SJCRH30 (cell line): ENCODE results near the gene PGM1. TPM values are rescaled to one million over a fixed set of nuclear protein-coding genes. Genes with fewer than 3 reads are reported as not detected.
"Not testable (repeated sequence)": the region's sequence is repeated elsewhere in the genome, so short reads cannot be mapped to it uniquely, and the experiment has no call there.

Experiments used
- DNase-seq, 2 experiments: peaks; one replicate each; pipeline ENCODE4 v3.0.0-alpha.2; 2015 to 2020
- H3K27ac ChIP-seq: fragments of 250-450 bp; sonication (Bioruptor Pico); 2 replicates; pipeline ENCODE4 v1.5.1; 2020; ENCODE audit warnings: mild to moderate bottlenecking, moderate library complexity
- H3K27me3 ChIP-seq: fragments of 250-450 bp; sonication (Bioruptor Pico); 2 replicates; pipeline ENCODE4 v1.5.1; 2020; ENCODE audit warnings: mild to moderate bottlenecking, moderate library complexity
- H3K36me3 ChIP-seq: fragments of 250-450 bp; sonication (Bioruptor Pico); 2 replicates; pipeline ENCODE4 v1.5.1; 2020; ENCODE audit warnings: mild to moderate bottlenecking, moderate library complexity
- H3K4me1 ChIP-seq: fragments of 250-450 bp; sonication (Bioruptor Pico); 2 replicates; pipeline ENCODE4 v1.5.1; 2020; ENCODE audit warnings: mild to moderate bottlenecking, moderate library complexity
- H3K4me3 ChIP-seq: fragments of 250-450 bp; sonication (Bioruptor Pico); 2 replicates; pipeline ENCODE4 v1.5.1; 2020; ENCODE audit warnings: mild to moderate bottlenecking, moderate library complexity
- H3K9me3 ChIP-seq: fragments of 250-450 bp; sonication (Bioruptor Pico); replicated peaks from 2 replicates; pipeline ENCODE4 v1.5.1; 2020; ENCODE audit warnings: mild to moderate bottlenecking, moderate library complexity
- total RNA-seq: library from RNA; depleted of rRNA; stranded (reverse); fragments of >200 nt; shearing (Covaris generic); gene quantifications from 2 replicates; pipeline ENCODE4 v1.2.3, GENCODE V29; 2014; rRNA removed

Gene PGM1
- 91.1 and 97.1 TPM in 2 replicates for total RNA-seq

- H3K4me1 ChIP-seq, result no peaks in the 10 kb centered on the region
- no peaks in the 10 kb centered on the region for H3K36me3 ChIP-seq
- peak within 1 kb of the TSS; percentile 63 for H3K27ac ChIP-seq
- no peaks in the 10 kb centered on the region for H3K9me3 ChIP-seq
- no peaks in the 10 kb centered on the region for H3K27me3 ChIP-seq
- peak within 1 kb of the TSS; percentile 86 for H3K4me3 ChIP-seq
- peak; percentile 87 to 88 for DNase-seq
These were observed at the start of gene PGM1 for GRCh38 chr1:63593303-63593885. Gene PGM1, plus strand, starts transcription at chr1:63593411. Its CDS starts 78 bp downstream, at chr1:63593489.

- no peak for DNase-seq
- H3K4me3 ChIP-seq, result no peak overlapping the region
- no peaks in the 10 kb centered on the region for H3K9me3 ChIP-seq
- H3K27me3 ChIP-seq, result no peaks in the 10 kb centered on the region
- no peak overlapping the region for H3K27ac ChIP-seq
- H3K36me3 ChIP-seq, result peaks cover 8% of the 10 kb centered on the region; the same call in 1 of the 2 replicates
- no peaks in the 10 kb centered on the region for H3K4me1 ChIP-seq
These were observed 47.4 kb upstream of the PGM1 start for GRCh38 chr1:63545780-63546179.

- H3K4me3 ChIP-seq, result no peak overlapping the region
- H3K27me3 ChIP-seq, result no peaks in the 10 kb centered on the region
- no peaks in the 10 kb centered on the region for H3K4me1 ChIP-seq
- no peak for DNase-seq
- no peak overlapping the region for H3K27ac ChIP-seq
- H3K36me3 ChIP-seq, result peaks cover 8% of the 10 kb centered on the region
- H3K9me3 ChIP-seq, result no peaks in the 10 kb centered on the region
These were observed 45.5 kb upstream of the PGM1 start for GRCh38 chr1:63547621-63548294.

- H3K4me1 ChIP-seq, result no peaks in the 10 kb centered on the region
- no peaks in the 10 kb centered on the region for H3K9me3 ChIP-seq
- DNase-seq, result no peak
- no peaks in the 10 kb centered on the region for H3K27me3 ChIP-seq
- H3K36me3 ChIP-seq, result peaks cover 8% of the 10 kb centered on the region
- H3K4me3 ChIP-seq, result no peak overlapping the region
- H3K27ac ChIP-seq, result no peak overlapping the region
These were observed 44.9 kb upstream of the PGM1 start for GRCh38 chr1:63548303-63548702.

- DNase-seq, result no peak
- H3K4me1 ChIP-seq, result no peaks in the 10 kb centered on the region
- peaks cover 8% of the 10 kb centered on the region for H3K36me3 ChIP-seq
- no peak overlapping the region for H3K27ac ChIP-seq
- H3K4me3 ChIP-seq, result no peak overlapping the region
- H3K9me3 ChIP-seq, result no peaks in the 10 kb centered on the region
- no peaks in the 10 kb centered on the region for H3K27me3 ChIP-seq
These were observed 44.3 kb upstream of the PGM1 start for GRCh38 chr1:63548877-63549276.

GRCh38 chr1:63555480-63555879 lies 37.7 kb upstream of the PGM1 start:
- Histone ChIP-seq H3K36me3 (no peaks in the 10 kb centered on the region; the same call in 1 of the 2 replicates), H3K9me3 (no peaks in the 10 kb centered on the region), H3K27me3 (no peaks in the 10 kb centered on the region), H3K4me1 (no peaks in the 10 kb centered on the region), H3K27ac (no peak overlapping the region), H3K4me3 (no peak overlapping the region)
- no peak for DNase-seq

- Histone ChIP-seq H3K4me1 (no peaks in the 10 kb centered on the region), H3K9me3 (no peaks in the 10 kb centered on the region), H3K4me3 (no peak overlapping the region), H3K36me3 (no peaks in the 10 kb centered on the region; the same call in 1 of the 2 replicates), H3K27ac (no peak overlapping the region), H3K27me3 (no peaks in the 10 kb centered on the region)
- peak; percentile 35 to 69 for DNase-seq
These were observed 35.7 kb upstream of the PGM1 start for GRCh38 chr1:63557365-63557987.

GRCh38 chr1:63559357-63559756 lies 33.9 kb upstream of the PGM1 start:
- Histone ChIP-seq H3K4me3 (no peak overlapping the region), H3K27ac (no peak overlapping the region), H3K27me3 (no peaks in the 10 kb centered on the region), H3K9me3 (no peaks in the 10 kb centered on the region), H3K36me3 (no peaks in the 10 kb centered on the region), H3K4me1 (no peaks in the 10 kb centered on the region)
- DNase-seq, result no peak

- H3K27me3 ChIP-seq, result no peaks in the 10 kb centered on the region
- DNase-seq, result no peak
- H3K27ac ChIP-seq, result no peak overlapping the region
- no peaks in the 10 kb centered on the region for H3K9me3 ChIP-seq
- H3K4me1 ChIP-seq, result no peaks in the 10 kb centered on the region
- no peak overlapping the region for H3K4me3 ChIP-seq
- no peaks in the 10 kb centered on the region; the same call in 1 of the 2 replicates for H3K36me3 ChIP-seq
These were observed 29.5 kb upstream of the PGM1 start for GRCh38 chr1:63563745-63564144.

- no peaks in the 10 kb centered on the region for H3K27me3 ChIP-seq
- no peak overlapping the region for H3K27ac ChIP-seq
- H3K4me3 ChIP-seq, result no peak overlapping the region
- H3K4me1 ChIP-seq, result no peaks in the 10 kb centered on the region
- no peak for DNase-seq
- no peaks in the 10 kb centered on the region; the same call in 1 of the 2 replicates for H3K36me3 ChIP-seq
- no peaks in the 10 kb centered on the region for H3K9me3 ChIP-seq
These were observed 24.1 kb upstream of the PGM1 start for GRCh38 chr1:63569068-63569467.

- Histone ChIP-seq H3K27ac (no peak overlapping the region), H3K4me1 (no peaks in the 10 kb centered on the region), H3K4me3 (no peak overlapping the region), H3K36me3 (no peaks in the 10 kb centered on the region; the same call in 1 of the 2 replicates), H3K27me3 (no peaks in the 10 kb centered on the region), H3K9me3 (no peaks in the 10 kb centered on the region)
- no peak for DNase-seq
These were observed 23.4 kb upstream of the PGM1 start for GRCh38 chr1:63569640-63570316.

- H3K4me3 ChIP-seq, H3K36me3 ChIP-seq, H3K4me1 ChIP-seq, DNase-seq, H3K9me3 ChIP-seq, H3K27ac ChIP-seq, H3K27me3 ChIP-seq: not testable (repeated sequence)
These were observed 20.5 kb upstream of the PGM1 start for GRCh38 chr1:63572686-63573085.

GRCh38 chr1:63574203-63574796 lies 18.9 kb upstream of the PGM1 start:
- not testable (repeated sequence) for H3K27ac ChIP-seq, H3K4me3 ChIP-seq, H3K36me3 ChIP-seq, H3K9me3 ChIP-seq, DNase-seq, H3K4me1 ChIP-seq, H3K27me3 ChIP-seq

- Histone ChIP-seq H3K27me3 (no peaks in the 10 kb centered on the region), H3K4me3 (no peak overlapping the region), H3K27ac (no peak overlapping the region), H3K9me3 (no peaks in the 10 kb centered on the region), H3K4me1 (no peaks in the 10 kb centered on the region), H3K36me3 (no peaks in the 10 kb centered on the region)
- peak in 1 of 2 experiments; percentile 64 for DNase-seq
These were observed 17.8 kb upstream of the PGM1 start for GRCh38 chr1:63575340-63575826.
